Measurements from ENCODE around the gene FLVCR2.
"Not testable (repeated sequence)": the region's sequence is repeated elsewhere in the genome, so short reads cannot be mapped to it uniquely, and the experiment has no call there.

Gene FLVCR2

DNA sequence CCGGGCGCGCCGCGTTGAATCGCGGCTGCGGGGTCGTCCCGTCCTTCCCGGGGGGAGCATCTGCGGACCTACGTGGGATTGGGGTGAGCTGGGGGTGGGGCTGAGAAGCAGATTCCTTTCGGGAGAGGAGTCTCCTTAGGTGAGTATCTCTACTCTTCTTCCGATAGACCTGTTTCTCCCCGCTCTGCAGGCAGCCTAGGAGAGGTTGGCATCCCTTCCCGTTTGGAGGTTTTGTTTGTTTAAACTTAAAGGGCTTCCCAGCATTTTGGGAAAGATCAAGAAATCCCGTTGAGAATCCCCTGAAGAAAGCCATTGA, 83.0 kb downstream of the FLVCR2 start:
- no peak for DNase-seq (ENCODE audit: low read depth in 2 of 2)

DNA sequence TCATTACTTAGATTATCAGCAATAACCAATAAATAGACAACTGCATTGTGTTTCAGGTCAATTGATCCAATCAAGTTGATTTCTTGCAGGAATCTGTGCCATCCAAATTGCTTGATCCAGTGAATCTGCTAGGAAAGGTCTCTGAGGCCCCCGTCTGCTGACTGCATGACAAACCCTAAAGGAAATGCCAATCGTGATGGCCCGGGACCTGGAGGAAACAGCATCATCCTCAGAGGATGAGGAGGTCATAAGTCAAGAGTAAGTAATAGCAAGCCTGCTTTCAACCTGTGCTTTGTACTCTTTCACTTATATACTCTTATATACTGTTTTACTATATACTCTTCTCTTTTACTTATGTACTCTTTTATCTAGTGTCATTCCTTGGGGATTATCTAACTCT, 84.5 kb downstream of the FLVCR2 start:
- DNase-seq (ENCODE audit: low read depth in 2 of 2): no peak

DNA sequence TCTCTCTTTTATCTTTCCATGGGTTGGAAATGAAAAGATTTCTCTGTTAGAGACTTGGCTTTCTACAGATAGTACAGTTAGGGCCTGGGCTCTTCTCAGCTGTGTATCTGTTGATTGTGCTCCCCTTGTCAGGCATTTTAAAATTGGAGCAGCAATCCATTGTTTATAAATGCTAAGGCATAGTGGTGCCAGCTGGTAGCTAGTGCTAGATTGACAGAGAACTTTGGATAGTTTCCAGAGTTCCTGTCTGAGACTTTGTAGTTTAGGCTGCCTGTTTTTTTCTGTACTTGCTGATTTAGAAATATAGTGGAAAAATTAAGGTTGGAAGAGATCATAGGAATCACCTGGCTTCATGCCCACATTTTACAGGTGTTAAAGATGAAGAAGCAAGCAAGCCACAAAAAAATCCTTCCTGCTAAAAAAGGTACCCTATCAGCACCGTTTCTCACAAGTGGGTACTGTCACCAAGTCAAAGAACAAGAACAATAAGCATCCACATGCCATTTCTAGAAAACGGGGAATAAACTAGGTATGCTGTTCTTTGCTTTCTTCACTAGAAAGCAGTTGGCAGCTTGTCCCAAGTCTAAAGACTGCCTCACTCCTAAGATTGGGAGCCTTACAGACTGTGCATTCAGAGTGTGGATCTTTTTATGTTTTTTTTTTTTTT, 88.8 kb downstream of the FLVCR2 start:
- DNase-seq (ENCODE audit: low read depth in 2 of 2): no peak

DNA sequence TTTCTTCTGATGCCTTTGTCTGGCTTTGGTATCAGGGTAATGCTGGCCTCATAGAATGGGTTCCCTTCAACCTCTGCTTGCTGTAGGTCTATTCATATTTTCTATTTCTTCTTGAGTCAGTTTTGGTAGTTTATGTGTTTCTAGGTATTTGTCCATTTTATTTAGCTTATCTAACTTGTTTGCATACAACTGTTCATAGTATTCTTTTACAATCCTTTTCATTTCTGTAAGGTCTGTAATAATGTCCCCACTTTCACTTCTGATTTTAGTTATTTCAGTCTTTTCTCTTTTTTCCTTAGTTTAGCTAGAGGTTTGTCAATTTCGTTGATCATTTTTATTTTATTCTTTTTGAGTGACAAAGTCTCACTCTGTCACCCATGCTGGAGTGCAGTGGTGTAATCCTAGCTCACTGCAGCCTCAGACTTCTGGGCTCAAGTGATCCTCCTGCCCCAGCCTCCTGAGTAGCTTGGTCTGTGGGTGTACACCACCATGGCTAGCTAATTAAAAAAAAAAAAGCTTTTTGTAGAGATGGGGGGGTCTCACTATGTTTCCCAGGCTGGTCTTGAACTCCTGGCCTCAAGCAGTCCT, 94.3 kb downstream of the FLVCR2 start:
- no peak for DNase-seq (ENCODE audit: low read depth in 2 of 2)

DNA sequence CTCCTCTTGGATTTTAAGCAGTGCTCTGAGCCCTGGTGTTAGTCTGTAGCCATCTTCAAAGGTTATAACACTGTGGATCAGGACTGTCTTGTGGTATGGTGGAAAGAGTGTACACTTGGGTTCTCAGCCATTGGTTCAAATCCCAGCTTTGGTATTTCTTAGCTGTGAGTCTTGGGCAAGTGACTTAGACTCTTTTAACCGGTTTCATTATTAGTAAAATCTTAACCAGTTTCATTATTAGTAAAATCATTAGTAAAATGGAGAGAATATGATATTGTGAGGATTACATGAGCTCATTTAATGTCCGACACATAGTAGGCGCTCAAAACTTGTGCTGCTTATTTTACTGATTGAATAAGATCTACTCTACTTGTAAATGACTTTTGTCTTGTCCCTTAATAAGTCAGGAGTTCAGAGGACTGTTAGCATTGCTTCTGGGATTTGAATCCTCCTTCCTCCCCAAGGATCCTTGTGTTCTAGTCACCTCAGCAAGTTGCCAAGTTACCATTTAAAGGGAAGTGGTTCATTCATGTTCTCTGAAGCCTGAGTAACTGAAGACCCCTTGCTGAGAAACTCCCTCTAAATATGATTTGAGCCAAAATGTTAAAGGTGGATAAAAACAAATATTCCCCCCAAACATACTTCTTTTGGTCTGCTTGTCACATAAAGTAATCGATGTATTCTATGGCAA, 95.1 kb downstream of the FLVCR2 start:
- no peak for DNase-seq (ENCODE audit: low read depth in 2 of 2)

DNA sequence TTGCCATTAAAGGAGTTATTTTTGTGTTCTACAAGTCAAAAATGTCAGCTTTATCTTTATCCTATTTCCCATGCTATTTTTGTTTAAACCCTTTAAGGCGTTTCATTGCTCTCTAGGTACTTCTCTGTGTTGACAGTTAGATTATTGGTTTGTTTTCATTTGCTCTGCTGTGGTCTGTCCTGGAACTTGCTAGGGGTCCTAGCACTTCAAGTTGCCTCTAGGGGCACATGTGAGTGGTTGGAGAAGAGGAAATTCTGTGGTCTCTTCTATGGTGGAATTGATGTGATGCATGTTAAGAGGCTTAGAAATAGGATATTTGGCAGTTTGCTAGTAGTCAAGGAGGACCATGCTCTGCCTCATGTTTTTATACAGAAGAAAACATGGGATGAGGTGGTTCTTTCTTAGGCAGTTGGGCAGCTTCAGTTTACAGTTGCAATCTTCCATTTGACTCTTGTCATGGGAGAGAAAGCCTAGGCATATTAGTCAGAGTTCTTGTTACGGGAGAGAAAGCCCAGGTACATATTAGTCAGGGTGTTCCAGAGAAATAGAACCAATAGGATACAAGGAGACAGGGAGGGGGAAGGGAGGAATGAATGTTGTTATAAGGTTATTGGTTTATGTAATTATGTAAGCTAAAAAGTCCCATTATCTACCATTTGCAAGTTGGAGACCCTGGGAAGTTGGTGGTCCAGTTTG, 97.0 kb downstream of the FLVCR2 start:
- DNase-seq (ENCODE audit: low read depth in 2 of 2): no peak

DNA sequence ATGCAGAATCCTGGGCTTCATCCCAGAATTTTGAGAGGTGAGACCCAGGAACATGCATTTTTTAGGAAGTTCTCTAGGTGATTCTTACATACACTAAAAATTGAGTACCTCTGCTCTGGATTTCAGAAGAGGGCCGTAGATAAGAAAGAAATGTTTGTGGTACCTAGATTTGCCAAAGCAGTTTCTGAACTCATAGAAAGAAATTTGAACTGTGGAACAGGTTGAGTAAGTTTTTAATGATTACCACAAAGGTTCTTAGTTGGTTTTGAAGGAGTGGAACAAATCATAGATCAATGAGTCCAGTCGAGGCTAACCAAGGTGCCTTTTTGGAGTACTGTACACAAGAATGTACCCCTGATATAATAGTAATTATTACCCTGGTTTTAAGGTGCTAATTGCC, 107.5 kb downstream of the FLVCR2 start:
- no peak for DNase-seq (ENCODE audit: low read depth in 2 of 2)

DNA sequence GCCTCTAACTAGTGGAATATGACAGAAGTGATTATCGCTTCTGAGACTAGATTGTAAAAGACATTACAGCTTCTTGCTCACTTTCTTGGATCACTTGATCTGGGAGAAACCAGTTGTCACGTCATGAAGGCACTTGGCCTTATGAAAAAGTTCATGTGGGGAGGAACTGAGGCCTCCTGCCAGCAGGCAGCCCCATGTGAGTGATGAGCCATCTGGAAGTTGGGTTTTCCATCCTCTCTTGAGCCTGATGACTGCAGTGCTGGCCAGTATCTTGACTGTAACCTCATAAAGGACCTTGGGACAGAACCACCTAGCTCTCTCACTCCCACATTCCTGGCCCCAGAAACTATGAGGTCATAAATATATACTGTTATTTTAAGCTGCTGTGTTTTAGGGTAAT, 110.6 kb downstream of the FLVCR2 start:
- DNase-seq (ENCODE audit: low read depth in 2 of 2): no peak

DNA sequence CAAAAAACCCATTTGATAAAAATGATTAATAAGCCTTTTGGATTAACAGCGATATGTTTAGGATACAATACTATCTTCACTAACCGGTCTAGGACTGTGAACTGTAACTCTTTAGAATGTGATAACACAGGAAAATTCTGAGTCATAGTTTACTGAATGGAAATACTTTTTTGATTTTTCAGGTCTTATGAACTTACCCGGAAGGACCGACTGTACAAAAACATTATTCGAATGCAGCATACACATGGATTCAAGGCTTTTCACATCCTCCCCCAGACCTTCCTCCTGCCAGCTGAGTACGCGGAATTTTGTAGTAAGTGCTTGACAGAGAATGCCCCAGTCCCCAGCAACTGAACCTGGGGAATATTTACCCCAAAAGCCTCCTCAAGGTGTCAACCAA, 111.6 kb downstream of the FLVCR2 start:
- DNase-seq (ENCODE audit: low read depth in 2 of 2): no peak

DNA sequence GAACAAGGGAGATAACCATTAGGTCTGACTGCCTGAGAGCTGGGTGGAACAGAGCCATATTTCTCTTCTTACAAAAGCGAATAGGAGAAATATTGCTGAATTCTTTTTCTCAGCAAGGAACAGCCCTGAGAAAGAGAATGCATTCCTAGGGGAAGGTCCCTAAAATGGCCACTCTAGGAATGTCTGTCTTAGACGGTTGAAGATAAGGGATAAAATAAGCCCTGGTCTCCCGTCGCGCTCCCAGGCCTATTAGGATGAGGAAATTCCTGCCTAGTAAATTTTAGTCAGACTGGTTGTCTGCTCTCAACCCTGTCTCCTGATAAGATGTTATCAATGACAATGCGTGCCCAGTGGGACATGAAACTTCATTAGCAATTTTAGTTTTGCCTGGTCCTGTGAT, 116.6 kb downstream of the FLVCR2 start:
- not testable (repeated sequence) for DNase-seq (ENCODE audit: low read depth in 2 of 2)

DNA sequence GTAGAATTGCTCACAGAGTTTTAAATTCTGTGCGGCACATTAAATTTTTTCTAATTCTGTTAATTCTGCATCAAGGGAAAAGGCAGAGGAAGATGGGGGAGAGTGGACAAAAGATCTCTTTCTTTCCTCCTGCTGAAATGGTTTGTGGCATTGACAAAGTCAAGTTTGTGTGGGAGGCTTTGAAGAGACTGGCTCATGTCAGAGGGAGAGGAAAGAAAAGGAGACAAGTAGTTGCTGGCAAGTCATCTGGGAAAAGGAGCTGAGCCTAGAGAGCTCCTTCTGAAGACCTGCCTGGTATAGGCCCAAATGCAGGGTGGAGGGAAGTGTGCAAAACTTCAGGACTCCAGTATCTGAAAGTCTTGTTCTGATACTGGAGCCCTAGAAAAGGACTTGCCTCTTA, 119.0 kb downstream of the FLVCR2 start:
- no peak for DNase-seq (ENCODE audit: low read depth in 2 of 2)

All from stimulated activated CD4-positive, alpha-beta T cell treated with anti-CD3 and anti-CD28 coated beads, Interleukin-1b, Interleukin-23, amount 100 ng/mL, for 4 hours (primary cell).